Esophagus squamous epithelium (tissue), 4 donors: ENCODE measurements around the gene ID2.

ENCODE experiments used
- POLR2A ChIP-seq, 4 donors: fragments of 450-650 bp; IDR thresholded peaks; one replicate each; pipeline ENCODE4 v1.6.1; 2017; ENCODE audit warnings: antibody characterized with exemption in 4 of 4, mild to moderate bottlenecking in 4 of 4, moderate library complexity in 3 of 4
- TF ChIP-seq, protein P1 (sequence below), 6 experiments: fragments of 450-650 bp in 4 of 6; fragments of 200-600 bp in 2 of 6; sonication (generic) in 2 of 6; IDR thresholded peaks; one replicate each; pipeline ENCODE4 v1.5.1; 2016 to 2019; ENCODE audit warnings: antibody characterized with exemption in 6 of 6, mild to moderate bottlenecking in 4 of 6, moderate library complexity in 4 of 6

GRCh38 chr2:8646731-8647461 is 35.0 kb upstream of the ID2 start:
- TF ChIP-seq, protein P1, sequence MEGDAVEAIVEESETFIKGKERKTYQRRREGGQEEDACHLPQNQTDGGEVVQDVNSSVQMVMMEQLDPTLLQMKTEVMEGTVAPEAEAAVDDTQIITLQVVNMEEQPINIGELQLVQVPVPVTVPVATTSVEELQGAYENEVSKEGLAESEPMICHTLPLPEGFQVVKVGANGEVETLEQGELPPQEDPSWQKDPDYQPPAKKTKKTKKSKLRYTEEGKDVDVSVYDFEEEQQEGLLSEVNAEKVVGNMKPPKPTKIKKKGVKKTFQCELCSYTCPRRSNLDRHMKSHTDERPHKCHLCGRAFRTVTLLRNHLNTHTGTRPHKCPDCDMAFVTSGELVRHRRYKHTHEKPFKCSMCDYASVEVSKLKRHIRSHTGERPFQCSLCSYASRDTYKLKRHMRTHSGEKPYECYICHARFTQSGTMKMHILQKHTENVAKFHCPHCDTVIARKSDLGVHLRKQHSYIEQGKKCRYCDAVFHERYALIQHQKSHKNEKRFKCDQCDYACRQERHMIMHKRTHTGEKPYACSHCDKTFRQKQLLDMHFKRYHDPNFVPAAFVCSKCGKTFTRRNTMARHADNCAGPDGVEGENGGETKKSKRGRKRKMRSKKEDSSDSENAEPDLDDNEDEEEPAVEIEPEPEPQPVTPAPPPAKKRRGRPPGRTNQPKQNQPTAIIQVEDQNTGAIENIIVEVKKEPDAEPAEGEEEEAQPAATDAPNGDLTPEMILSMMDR (IDR thresholded peaks at IDR 0.05), result no peak
- TF ChIP-seq POLR2A (IDR thresholded peaks at IDR 0.05), result no peak
